Measurements from ENCODE around the gene TENT4B.

Gene TENT4B

GRCh38 chr16:50267651-50268050, 114.5 kb downstream of the TENT4B start:
- peak overlapping the region; percentile 7 for H3K27ac Mint-ChIP-seq
- DNase-seq (no peak), ATAC-seq (replicated peaks) (no peak)
- peak overlapping the region; percentile 89 to 91 for H3K4me3 Mint-ChIP-seq
- peaks cover 2 to 7% of the 10 kb centered on the region in 2 donors for H3K36me3 Mint-ChIP-seq
- peaks cover 45 to 89% of the 10 kb centered on the region in 2 donors for H3K4me1 Mint-ChIP-seq
- no peaks in the 10 kb centered on the region for H3K9me3 Mint-ChIP-seq
- no peaks in the 10 kb centered on the region for H3K27me3 Mint-ChIP-seq

DNA sequence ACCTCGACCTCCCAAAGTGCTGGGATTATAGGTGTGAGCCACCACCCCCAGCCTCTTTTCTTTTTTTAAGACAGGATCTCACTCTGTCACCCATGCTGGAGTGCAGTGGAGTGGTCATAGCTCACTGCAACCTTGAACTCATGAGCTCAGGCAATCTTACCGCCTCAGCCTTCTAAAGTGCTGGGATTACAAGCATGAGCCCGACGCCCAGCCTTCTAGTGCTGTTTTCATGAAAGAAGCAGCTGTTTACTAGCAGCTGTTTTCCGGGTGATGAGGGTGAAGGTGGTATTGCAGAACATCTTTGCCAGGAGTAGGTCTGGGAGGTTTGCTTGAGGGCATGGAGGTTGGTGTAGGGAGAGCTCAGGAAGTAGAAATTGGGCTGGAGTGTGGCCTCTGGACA, 115.2 kb downstream of the TENT4B start:
- no peak overlapping the region for H3K27ac Mint-ChIP-seq
- H3K4me1 Mint-ChIP-seq: peaks cover 52 to 96% of the 10 kb centered on the region in 2 donors
- peaks cover 3 to 7% of the 10 kb centered on the region in 2 donors for H3K36me3 Mint-ChIP-seq
- H3K4me3 Mint-ChIP-seq: peak overlapping the region in 1 of 2 donors; percentile 91
- ATAC-seq (replicated peaks) (no peak), DNase-seq (no peak)
- H3K9me3 Mint-ChIP-seq: no peaks in the 10 kb centered on the region
- no peaks in the 10 kb centered on the region for H3K27me3 Mint-ChIP-seq

DNA sequence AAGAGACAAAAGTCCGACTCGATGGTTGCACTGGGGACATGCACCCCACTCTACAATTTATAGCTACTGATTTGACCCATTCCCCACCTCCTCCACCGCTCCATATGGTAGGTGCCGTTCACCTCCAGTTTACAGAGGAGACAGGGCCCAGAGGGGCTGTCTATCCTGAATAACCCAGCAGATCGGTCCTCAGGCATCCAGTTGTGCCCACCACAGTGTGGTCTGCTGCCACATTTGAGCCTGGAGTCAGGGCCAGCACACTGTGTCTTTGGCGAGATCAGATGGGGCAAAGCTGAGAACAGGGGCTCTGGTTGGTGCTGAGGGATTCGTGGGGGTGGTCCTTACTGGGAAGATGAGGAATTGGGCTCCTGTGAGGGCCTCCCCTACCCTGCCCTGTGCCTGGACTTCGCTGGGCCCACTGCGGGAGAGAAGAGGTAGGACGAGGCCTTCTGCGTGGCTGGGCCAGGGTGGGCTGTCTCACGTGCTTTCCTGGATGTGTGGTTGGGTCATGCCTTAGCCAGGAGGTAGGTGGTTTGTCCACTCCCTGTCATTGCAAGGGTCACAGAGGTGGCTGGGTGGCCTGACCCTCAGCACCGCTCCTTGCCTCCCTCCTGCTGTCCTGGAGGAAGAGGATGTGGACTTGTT, 116.1 kb downstream of the TENT4B start:
- H3K9me3 Mint-ChIP-seq: no peaks in the 10 kb centered on the region
- peak overlapping the region; percentile 83 for H3K27ac Mint-ChIP-seq
- no peak for DNase-seq
- peaks cover 3 to 10% of the 10 kb centered on the region in 2 donors for H3K36me3 Mint-ChIP-seq
- ATAC-seq (replicated peaks): no peak
- no peaks in the 10 kb centered on the region for H3K27me3 Mint-ChIP-seq
- peaks cover 53 to 97% of the 10 kb centered on the region in 2 donors for H3K4me1 Mint-ChIP-seq
- no peak overlapping the region for H3K4me3 Mint-ChIP-seq

DNA sequence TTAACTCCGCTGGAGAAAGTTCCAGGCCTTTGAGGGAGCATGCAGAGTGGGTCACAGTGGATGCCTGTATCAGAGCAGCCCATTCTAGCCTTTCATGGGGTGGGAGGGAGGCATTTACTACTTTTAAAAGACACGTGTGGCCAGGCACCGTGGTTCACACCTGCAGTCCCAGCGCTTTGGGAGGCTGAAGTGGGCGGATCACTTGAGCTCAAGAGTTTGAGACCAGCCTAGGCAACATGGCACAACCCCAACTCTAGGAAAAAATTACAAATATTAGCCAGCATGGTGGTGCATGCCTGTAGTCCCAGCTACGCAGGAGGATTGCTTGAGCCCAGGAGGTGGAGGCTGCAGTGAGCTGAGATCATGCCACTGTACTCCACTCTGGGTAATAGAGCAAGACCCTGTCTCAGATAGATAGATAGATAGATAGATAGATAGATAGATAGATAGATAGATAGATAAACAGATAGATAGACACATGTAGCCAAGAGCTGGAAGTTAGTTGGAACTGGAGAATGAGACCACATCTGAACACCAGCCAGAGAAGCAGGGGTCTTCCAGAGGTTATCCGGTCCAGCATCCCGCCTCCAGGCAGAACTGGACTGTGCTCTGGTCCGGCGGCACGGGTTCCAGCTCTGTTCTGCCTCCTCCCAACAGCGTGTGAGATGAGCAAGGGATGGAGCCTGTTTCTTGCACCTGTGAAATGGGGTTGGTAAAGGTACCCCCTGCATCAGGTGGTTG, 116.8 kb downstream of the TENT4B start:
- H3K9me3 Mint-ChIP-seq: no peaks in the 10 kb centered on the region
- ATAC-seq (replicated peaks) (no peak), DNase-seq (no peak)
- peaks cover 51 to 96% of the 10 kb centered on the region in 2 donors for H3K4me1 Mint-ChIP-seq
- H3K27ac Mint-ChIP-seq: no peak overlapping the region
- H3K4me3 Mint-ChIP-seq: no peak overlapping the region
- H3K27me3 Mint-ChIP-seq: no peaks in the 10 kb centered on the region
- H3K36me3 Mint-ChIP-seq: peaks cover 3 to 10% of the 10 kb centered on the region in 2 donors

DNA sequence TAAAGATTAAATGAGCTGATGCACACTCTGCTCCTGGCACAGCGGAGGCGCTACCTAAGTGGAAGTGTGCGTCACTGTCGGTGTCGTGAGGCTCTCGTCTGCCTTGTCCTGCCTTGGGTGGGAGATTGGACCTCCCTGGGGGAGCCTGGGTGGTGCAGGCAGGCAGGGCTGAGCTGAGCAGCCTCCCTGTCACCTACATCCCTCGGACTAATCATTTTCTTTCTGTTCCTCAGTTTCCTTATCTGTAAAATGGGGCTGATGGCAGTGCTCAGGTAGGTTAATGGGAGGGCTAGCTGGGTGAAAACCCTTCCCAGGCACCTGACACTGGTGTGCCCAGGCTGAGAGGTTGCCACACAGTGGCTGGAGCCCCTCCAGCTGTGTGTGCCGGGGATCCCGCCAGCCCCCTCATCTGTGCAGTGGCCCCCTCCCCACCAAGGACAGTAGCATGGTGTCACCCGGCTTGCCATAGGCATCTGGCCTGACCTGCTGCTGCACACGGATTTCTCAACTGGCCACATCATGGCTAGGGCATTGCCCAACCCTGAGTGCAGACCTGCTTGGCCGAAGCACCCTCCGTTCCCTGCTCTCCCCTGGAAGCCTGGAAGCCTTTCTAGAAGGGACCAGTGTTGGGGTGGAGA, 117.5 kb downstream of the TENT4B start:
- no peaks in the 10 kb centered on the region for H3K27me3 Mint-ChIP-seq
- DNase-seq (no peak), ATAC-seq (replicated peaks) (no peak)
- H3K27ac Mint-ChIP-seq: no peak overlapping the region
- H3K4me1 Mint-ChIP-seq: peaks cover 50 to 96% of the 10 kb centered on the region in 2 donors
- peaks cover 3 to 10% of the 10 kb centered on the region in 2 donors for H3K36me3 Mint-ChIP-seq
- no peak overlapping the region for H3K4me3 Mint-ChIP-seq
- H3K9me3 Mint-ChIP-seq: no peaks in the 10 kb centered on the region

DNA sequence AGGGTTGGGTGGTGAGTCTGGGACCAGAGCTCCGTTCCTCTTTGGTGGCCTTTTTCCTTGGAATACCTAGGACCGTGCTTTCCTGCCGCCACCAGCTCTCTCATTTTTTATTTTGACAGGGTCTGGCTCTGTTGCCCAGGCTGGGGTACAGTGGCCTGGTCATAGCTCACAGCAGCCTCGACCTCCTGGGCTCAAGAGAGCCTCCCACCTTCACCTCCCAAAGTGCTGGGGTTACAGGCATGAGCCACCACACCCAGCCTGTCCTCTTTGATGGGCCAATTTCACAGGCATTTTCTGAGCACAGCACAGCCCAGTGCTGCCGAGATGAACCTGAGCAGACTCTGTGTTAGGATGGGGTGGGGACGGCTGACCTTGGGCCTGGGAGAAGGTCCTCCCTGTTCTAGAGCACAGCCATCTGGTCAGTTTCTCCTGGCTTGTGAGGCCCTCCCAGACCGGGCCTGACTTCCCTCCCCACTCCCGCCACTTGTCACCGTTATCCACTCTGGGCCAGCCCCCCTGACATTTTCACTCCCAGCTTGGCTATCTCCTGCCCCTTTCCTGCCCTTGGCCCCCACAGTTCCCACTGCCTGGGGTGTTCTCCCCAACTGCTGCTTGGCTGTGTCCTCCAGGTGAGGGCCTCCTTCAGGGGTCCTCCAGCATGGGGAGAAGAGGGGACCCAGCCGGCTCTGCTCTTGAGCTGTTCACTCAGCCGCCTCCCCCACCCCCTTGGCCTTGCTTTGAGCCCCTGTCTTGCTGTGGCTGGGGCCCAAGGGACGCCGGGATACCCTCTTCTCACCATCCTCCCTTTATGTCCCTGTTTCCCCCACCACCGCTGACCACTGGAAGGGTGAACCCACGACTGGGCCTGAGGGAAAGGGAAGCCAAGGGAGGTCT, 118.3 kb downstream of the TENT4B start:
- Mint-ChIP-seq H3K27ac (peak overlapping the region; percentile 59), H3K9me3 (no peaks in the 10 kb centered on the region), H3K36me3 (peaks cover 3 to 10% of the 10 kb centered on the region in 2 donors), H3K4me3 (no peak overlapping the region), H3K4me1 (peaks cover 48 to 96% of the 10 kb centered on the region in 2 donors), H3K27me3 (no peaks in the 10 kb centered on the region)
- ATAC-seq (replicated peaks) (no peak), DNase-seq (no peak)

DNA sequence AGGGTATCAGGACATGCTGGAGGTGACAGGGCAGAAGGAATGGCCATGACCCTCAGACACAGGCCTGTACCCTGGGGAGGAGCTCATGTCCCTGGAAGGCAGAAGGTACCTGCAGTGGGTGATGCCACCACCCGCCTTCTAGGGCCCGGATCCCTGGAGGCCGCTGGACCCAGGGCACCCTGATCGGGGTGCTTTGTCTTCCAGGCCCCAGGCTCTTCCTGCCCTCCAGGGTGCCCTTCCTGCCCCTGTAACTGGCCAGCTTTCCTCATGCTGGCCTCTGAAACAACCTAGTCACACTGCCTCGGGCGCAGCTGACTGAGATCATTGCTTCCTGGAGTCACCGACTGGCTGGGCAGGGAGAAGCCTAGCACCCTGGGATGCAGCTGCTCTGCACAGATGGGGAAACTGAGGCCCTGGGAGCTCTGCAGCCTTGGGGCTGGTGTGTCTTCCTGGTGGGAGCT, 119.0 kb downstream of the TENT4B start:
- ATAC-seq (replicated peaks) (no peak), DNase-seq (no peak)
- H3K27ac Mint-ChIP-seq: peak overlapping the region; percentile 80
- no peaks in the 10 kb centered on the region for H3K27me3 Mint-ChIP-seq
- no peak overlapping the region for H3K4me3 Mint-ChIP-seq
- H3K9me3 Mint-ChIP-seq: no peaks in the 10 kb centered on the region
- peaks cover 49 to 98% of the 10 kb centered on the region in 2 donors for H3K4me1 Mint-ChIP-seq
- peaks cover 3 to 10% of the 10 kb centered on the region in 2 donors for H3K36me3 Mint-ChIP-seq

DNA sequence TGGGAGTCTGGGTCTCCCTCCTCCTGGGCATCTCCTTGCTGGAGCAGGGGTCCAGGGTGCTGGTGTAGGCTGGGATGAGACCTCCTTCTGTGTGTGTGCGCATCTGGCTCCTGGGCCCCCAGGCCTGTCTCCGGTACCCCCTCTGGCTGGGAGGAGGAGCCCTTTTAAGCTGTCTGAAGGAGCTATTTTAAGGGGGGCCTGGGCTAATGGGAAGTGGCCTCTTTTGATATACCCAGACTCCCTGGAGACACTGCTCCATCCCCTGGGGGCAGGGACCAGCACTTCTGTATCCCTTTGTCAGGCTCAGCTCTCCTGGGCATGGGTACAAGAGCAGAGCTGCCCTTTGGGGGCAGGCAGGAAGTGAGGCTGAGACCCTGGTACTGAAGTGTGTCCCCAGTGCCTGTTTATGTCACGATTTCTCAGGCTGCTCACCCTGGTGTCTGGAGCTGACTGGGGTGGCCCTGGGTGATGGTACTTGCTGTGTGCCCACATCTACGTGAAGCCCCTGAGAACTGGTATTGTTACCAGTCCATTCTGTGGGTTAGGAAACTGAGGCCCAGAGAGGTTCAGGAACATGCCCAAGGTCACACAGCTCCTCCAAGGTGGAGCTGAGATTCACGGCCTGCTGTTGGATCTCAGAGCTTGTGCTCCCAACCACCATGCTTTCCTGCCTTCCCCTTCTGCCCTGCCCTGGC, 119.7 kb downstream of the TENT4B start:
- H3K36me3 Mint-ChIP-seq: peaks cover 8 to 15% of the 10 kb centered on the region in 2 donors
- peak overlapping the region; percentile 80 for H3K27ac Mint-ChIP-seq
- H3K4me3 Mint-ChIP-seq: no peak overlapping the region
- peaks cover 46 to 98% of the 10 kb centered on the region in 2 donors for H3K4me1 Mint-ChIP-seq
- ATAC-seq (replicated peaks): no peak
- no peak for DNase-seq
- no peaks in the 10 kb centered on the region for H3K27me3 Mint-ChIP-seq
- no peaks in the 10 kb centered on the region for H3K9me3 Mint-ChIP-seq

- Mint-ChIP-seq H3K4me3 (peak overlapping the region; percentile 87 to 99), H3K9me3 (peaks cover 1% of the 10 kb centered on the region in 2 donors), H3K27me3 (no peaks in the 10 kb centered on the region), H3K36me3 (peaks cover 13 to 20% of the 10 kb centered on the region in 2 donors), H3K4me1 (peaks cover 51 to 98% of the 10 kb centered on the region in 2 donors), H3K27ac (peak overlapping the region; percentile 100)
- ATAC-seq (replicated peaks) (no peak), DNase-seq (no peak)
Observed at GRCh38 chr16:50273382-50273690, 120.2 kb downstream of the TENT4B start.

DNA sequence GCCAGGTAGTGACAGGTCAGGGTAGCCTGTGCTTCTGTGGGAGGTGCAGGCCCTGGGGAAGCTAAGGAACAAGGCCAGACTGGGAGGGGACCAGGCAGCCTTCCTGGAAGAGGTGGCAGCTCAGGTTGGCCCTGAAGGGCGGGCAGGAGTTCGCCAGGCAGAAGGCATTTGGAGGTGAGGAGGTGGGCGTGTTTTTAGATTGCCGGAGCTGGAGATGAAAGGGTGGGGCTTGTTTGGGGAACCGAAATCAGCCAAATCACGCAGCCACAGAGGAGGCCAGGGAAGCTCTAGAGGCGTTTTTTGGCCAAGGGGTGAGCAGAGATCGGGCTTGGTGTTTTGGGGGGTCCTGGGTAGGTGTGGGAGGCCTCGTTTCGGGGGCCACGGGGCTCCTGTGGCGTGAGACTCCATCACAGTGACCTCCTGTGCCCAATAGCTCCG, 120.8 kb downstream of the TENT4B start:
- H3K27ac Mint-ChIP-seq: peak overlapping the region; percentile 100
- H3K36me3 Mint-ChIP-seq: peaks cover 17 to 26% of the 10 kb centered on the region in 2 donors
- peak; percentile 80 to 85 for ATAC-seq (replicated peaks)

GRCh38 chr16:50274326-50275097, 121.4 kb downstream of the TENT4B start:
- Mint-ChIP-seq H3K4me3 (peak overlapping the region; percentile 87 to 99), H3K36me3 (peaks cover 17 to 28% of the 10 kb centered on the region in 2 donors), H3K4me1 (peaks cover 56 to 98% of the 10 kb centered on the region in 2 donors), H3K9me3 (peaks cover 2 to 4% of the 10 kb centered on the region in 2 donors), H3K27ac (peak overlapping the region; percentile 100), H3K27me3 (no peaks in the 10 kb centered on the region)
- peak; percentile 57 to 69 for ATAC-seq (replicated peaks)
- peak; percentile 52 for DNase-seq

More for the DNA sequence above, 120.8 kb downstream of the TENT4B start:
- peaks cover 2 to 4% of the 10 kb centered on the region in 2 donors for H3K9me3 Mint-ChIP-seq
- no peaks in the 10 kb centered on the region for H3K27me3 Mint-ChIP-seq
- DNase-seq: peak; percentile 79
- peak overlapping the region; percentile 87 to 99 for H3K4me3 Mint-ChIP-seq
- H3K4me1 Mint-ChIP-seq: peaks cover 54 to 98% of the 10 kb centered on the region in 2 donors

DNA sequence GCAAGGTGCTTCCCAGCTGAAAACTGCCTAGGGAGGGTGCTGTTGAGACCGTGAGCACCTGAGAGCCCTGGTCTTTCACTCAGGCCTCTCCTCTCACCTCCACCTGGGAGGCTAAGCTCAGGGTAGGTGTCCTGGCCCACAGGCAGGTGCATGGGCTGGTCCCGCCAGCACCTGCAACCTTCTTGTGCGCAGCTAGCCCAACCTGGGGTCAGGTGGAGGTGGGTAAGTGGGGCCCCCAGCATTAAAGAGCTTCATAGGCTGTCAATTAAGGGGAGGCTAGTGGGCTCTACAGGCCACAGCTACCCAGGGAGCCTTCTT, 122.0 kb downstream of the TENT4B start:
- peaks cover 20 to 33% of the 10 kb centered on the region in 2 donors for H3K36me3 Mint-ChIP-seq
- DNase-seq (no peak), ATAC-seq (replicated peaks) (no peak)
- no peaks in the 10 kb centered on the region for H3K27me3 Mint-ChIP-seq
- H3K4me3 Mint-ChIP-seq: peak overlapping the region; percentile 87 to 99
- H3K4me1 Mint-ChIP-seq: peaks cover 62 to 98% of the 10 kb centered on the region in 2 donors
- H3K9me3 Mint-ChIP-seq: peaks cover 2 to 4% of the 10 kb centered on the region in 2 donors
- H3K27ac Mint-ChIP-seq: peak overlapping the region; percentile 100
